WTC11 (cell line): ENCODE measurements around the gene CDH13. TPM values are rescaled to one million over a fixed set of nuclear protein-coding genes. Genes with fewer than 3 reads are reported as not detected.

ENCODE experiments used
- ATAC-seq: fragments of 200-7000 bp; cut with Tn5 transposase; 2 replicates; pipeline ENCODE4 v1.10.0; 2021; ENCODE audit warnings: mild to moderate bottlenecking, moderate library complexity
- CTCF ChIA-PET: fragments of 300-600 bp; sonication (Branson Sonifier 250); formaldehyde crosslinking; loops from one replicate; lab custom pipeline; 2021; ENCODE audit warnings: antibody characterized with exemption; lab: Charles Lee
- POLR2A ChIA-PET: fragments of 350-600 bp; sonication (Branson Sonifier 250); formaldehyde crosslinking; loops from one replicate; lab custom pipeline; 2021; ENCODE audit warnings: antibody characterized with exemption; lab: Charles Lee
- DNase-seq: peaks from one replicate; pipeline ENCODE4 v3.0.0; 2021; ENCODE audit warnings: low spot score
- H3K27ac Mint-ChIP-seq: 2 replicates; pipeline ENCODE4 v1.8.0; 2021; ENCODE audit warnings: mixed read lengths
- H3K27me3 Mint-ChIP-seq: 2 replicates; pipeline ENCODE4 v1.8.0; 2021; ENCODE audit warnings: low read depth, mild to moderate bottlenecking, moderate library complexity, mixed read lengths
- H3K36me3 Mint-ChIP-seq: 2 replicates; pipeline ENCODE4 v1.8.0; 2021; ENCODE audit warnings: mixed read lengths
- H3K4me1 Mint-ChIP-seq: 2 replicates; pipeline ENCODE4 v1.8.0; 2022; ENCODE audit warnings: mixed read lengths
- H3K4me3 Mint-ChIP-seq: 2 replicates; pipeline ENCODE4 v1.8.0; 2021; ENCODE audit warnings: mild to moderate bottlenecking, moderate library complexity, mixed read lengths
- H3K9me3 Mint-ChIP-seq: 2 replicates; pipeline ENCODE4 v1.8.0; 2021; ENCODE audit warnings: mixed read lengths
- ATF3 ChIP-seq: sonication (generic); formaldehyde crosslinking; conservative IDR thresholded peaks from 2 replicates; pipeline ENCODE4 v1.8.1; 2022; ENCODE audit warnings: mild to moderate bottlenecking, missing genetic modification reagents
- ATF6 ChIP-seq: sonication (generic); formaldehyde crosslinking; IDR thresholded peaks from 2 replicates; pipeline ENCODE4 v1.8.1; 2023; ENCODE audit warnings: mild to moderate bottlenecking, missing genetic modification reagents
- CDX4 ChIP-seq: fragments of 250-450 bp; sonication (Bioruptor Pico); IDR thresholded peaks from 2 replicates; pipeline ENCODE4 v1.9.0; 2021; ENCODE audit warnings: moderate library complexity, mild to moderate bottlenecking, inconsistent platforms, borderline replicate concordance
- CREB1 ChIP-seq: sonication (generic); formaldehyde crosslinking; IDR thresholded peaks from 2 replicates; pipeline ENCODE4 v1.8.0; 2023; ENCODE audit warnings: mild to moderate bottlenecking, missing genetic modification reagents
- CTCF ChIP-seq: fragments of 200-600 bp; IDR thresholded peaks from 2 replicates; pipeline ENCODE4 v1.8.0; 2022; ENCODE audit warnings: antibody characterized with exemption
- ESRRA ChIP-seq: sonication (generic); formaldehyde crosslinking; IDR thresholded peaks from 2 replicates; pipeline ENCODE4 v1.8.1; 2022; ENCODE audit warnings: mild to moderate bottlenecking, missing genetic modification reagents, borderline replicate concordance
- GTF2I ChIP-seq: fragments of 250-450 bp; sonication (Bioruptor Pico); conservative IDR thresholded peaks from 2 replicates; pipeline ENCODE4 v1.4.0; 2021; ENCODE audit warnings: mild to moderate bottlenecking
- JUN ChIP-seq: sonication (generic); formaldehyde crosslinking; IDR thresholded peaks from 2 replicates; pipeline ENCODE4 v1.8.0; 2023; ENCODE audit warnings: mild to moderate bottlenecking, missing genetic modification reagents
- NFE2L1 ChIP-seq: sonication (generic); formaldehyde crosslinking; IDR thresholded peaks from 2 replicates; pipeline ENCODE4 v1.8.1; 2023; ENCODE audit warnings: missing genetic modification reagents
- RORB ChIP-seq: fragments of 250-450 bp; sonication (Bioruptor Pico); IDR thresholded peaks from 2 replicates; pipeline ENCODE4 v1.9.0; 2021; ENCODE audit warnings: mild to moderate bottlenecking
- TEAD1 ChIP-seq: sonication (generic); formaldehyde crosslinking; IDR thresholded peaks from 2 replicates; pipeline ENCODE4 v1.8.0; 2022; ENCODE audit warnings: mild to moderate bottlenecking, missing genetic modification reagents
- ZBTB21 ChIP-seq: sonication (generic); formaldehyde crosslinking; IDR thresholded peaks from 2 replicates; pipeline ENCODE4 v1.8.1; 2023; ENCODE audit warnings: mild to moderate bottlenecking, missing genetic modification reagents, borderline replicate concordance
- ZNF281 ChIP-seq: sonication (generic); formaldehyde crosslinking; IDR thresholded peaks from 2 replicates; pipeline ENCODE4 v1.8.0; 2023; ENCODE audit warnings: mild to moderate bottlenecking, missing genetic modification reagents
- ZNF317 ChIP-seq: sonication (generic); formaldehyde crosslinking; IDR thresholded peaks from 2 replicates; pipeline ENCODE4 v1.8.1; 2023; ENCODE audit warnings: low read depth, mild to moderate bottlenecking, moderate library complexity, missing genetic modification reagents, borderline replicate concordance
- ZNF416 ChIP-seq: fragments of 250-450 bp; sonication (Bioruptor Pico); IDR thresholded peaks from 2 replicates; pipeline ENCODE4 v1.9.0; 2021; ENCODE audit warnings: mild to moderate bottlenecking, inconsistent platforms
- ZNF423 ChIP-seq: fragments of 250-450 bp; sonication (Bioruptor Pico); IDR thresholded peaks from 2 replicates; pipeline ENCODE4 v2.1.2; 2022; ENCODE audit warnings: mild to moderate bottlenecking, moderate library complexity
- ZNF532 ChIP-seq: fragments of 250-450 bp; sonication (Bioruptor Pico); IDR thresholded peaks from 2 replicates; pipeline ENCODE4 v1.9.0; 2021; ENCODE audit warnings: mild to moderate bottlenecking, borderline replicate concordance
- total RNA-seq: library from RNA; stranded (reverse); gene quantifications from 3 replicates; pipeline ENCODE4 v1.2.3, GENCODE V29; 2021

Gene CDH13
- total RNA-seq, 1 experiment from 2014 or later, result 0.81 TPM

GRCh38 chr16:83051451-83051850 lies 424.7 kb downstream of the CDH13 start:
- POLR2A ChIA-PET, result no interaction called here

GRCh38 chr16:83054283-83054682 lies 427.5 kb downstream of the CDH13 start:
- H3K27ac Mint-ChIP-seq, result no peak overlapping the region
- POLR2A ChIA-PET, result no interaction called here
- no peak for ATAC-seq
- H3K9me3 Mint-ChIP-seq, result peaks cover 25% of the 10 kb centered on the region
- no peak for TF ChIP-seq ZNF416 (CRISPR knock-in tag)
- TF ChIP-seq JUN, result no peak
- H3K27me3 Mint-ChIP-seq, result no peaks in the 10 kb centered on the region
- no peak overlapping the region for H3K4me3 Mint-ChIP-seq
- CTCF ChIA-PET, result no interaction called here
- no peak for DNase-seq
- H3K4me1 Mint-ChIP-seq, result peaks cover 6% of the 10 kb centered on the region
- no peaks in the 10 kb centered on the region for H3K36me3 Mint-ChIP-seq

More at GRCh38 chr16:83051451-83051850, 424.7 kb downstream of the CDH13 start:
- no peaks in the 10 kb centered on the region for H3K27me3 Mint-ChIP-seq
- TF ChIP-seq ATF6 (CRISPR knock-in tag), result no peak
- no peak for TF ChIP-seq RORB (CRISPR knock-in tag)
- TF ChIP-seq ESRRA (CRISPR knock-in tag), result no peak
- TF ChIP-seq CTCF, result no peak
- TF ChIP-seq CDX4, result no peak
- TF ChIP-seq ZBTB21 (CRISPR knock-in tag), result no peak
- TF ChIP-seq GTF2I (CRISPR knock-in tag), result no peak
- no peak for TF ChIP-seq TEAD1
- TF ChIP-seq, all 79 proteins: peak for 0
- ATAC-seq (no peak), DNase-seq (no peak)
- no peak overlapping the region for H3K4me3 Mint-ChIP-seq
- H3K27ac Mint-ChIP-seq, result no peak overlapping the region
- H3K36me3 Mint-ChIP-seq, result no peaks in the 10 kb centered on the region
- no peaks in the 10 kb centered on the region for H3K4me1 Mint-ChIP-seq
- CTCF ChIA-PET, result no interaction called here
- H3K9me3 Mint-ChIP-seq, result peaks cover 19% of the 10 kb centered on the region

- no peaks in the 10 kb centered on the region for H3K27me3 Mint-ChIP-seq
- H3K4me3 Mint-ChIP-seq, result no peak overlapping the region
- DNase-seq, result no peak
- ChIA-PET POLR2A (no interaction called here), CTCF (no interaction called here)
- H3K36me3 Mint-ChIP-seq, result 0 out of 2 replicates have a peak, but pooled peaks cover 3% of the 10 kb centered on the region
- peaks cover 19% of the 10 kb centered on the region for H3K9me3 Mint-ChIP-seq
- H3K27ac Mint-ChIP-seq, result no peak overlapping the region
- ATAC-seq, result no peak
- H3K4me1 Mint-ChIP-seq, result peaks cover 6% of the 10 kb centered on the region
- TF ChIP-seq ZNF532 (CRISPR knock-in tag) (no peak), ZNF423 (no peak), TEAD1 (no peak), CTCF (no peak), CDX4 (no peak), ZNF317 (CRISPR knock-in tag) (no peak), NFE2L1 (no peak), CREB1 (CRISPR knock-in tag) (no peak), ATF3 (no peak), ZNF281 (CRISPR knock-in tag) (no peak)
These were observed 431.6 kb downstream of the CDH13 start for GRCh38 chr16:83058376-83058775.
